NT2/D1 (cell line): ENCODE results near the gene CDYL.

Experiments
- SUZ12 ChIP-seq: IDR thresholded peaks from 2 replicates; pipeline ENCODE4 v1.6.1; 2011; ENCODE audit not compliant: insufficient read length, insufficient read depth; ENCODE audit errors: extremely low read depth
- YY1 ChIP-seq: IDR thresholded peaks from 2 replicates; pipeline ENCODE4 v1.6.1; 2011; ENCODE audit not compliant: insufficient read length, insufficient read depth
- ZNF274 ChIP-seq: IDR thresholded peaks from 2 replicates; pipeline ENCODE4 v1.6.1; 2011; ENCODE audit warnings: mild to moderate bottlenecking, low read depth, low read length

DNA sequence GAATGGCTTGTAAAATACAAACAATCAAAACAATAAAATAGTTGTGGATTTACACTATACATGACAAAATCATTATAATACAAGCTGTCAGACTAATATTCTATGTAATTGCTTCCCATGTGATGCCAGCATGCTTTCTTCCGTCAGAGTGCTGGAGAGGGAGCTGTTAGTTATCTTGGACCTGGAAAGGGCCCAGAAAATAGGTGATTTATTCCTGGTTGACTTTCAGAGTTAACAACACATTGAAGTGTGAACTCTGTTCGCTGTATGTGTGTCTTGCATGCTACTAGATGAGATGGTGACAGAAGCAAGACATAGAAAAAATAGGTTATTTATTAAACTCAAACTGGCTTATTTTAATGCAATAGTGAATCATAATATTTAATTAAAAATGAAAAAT, 70.2 kb downstream of the CDYL start:
- TF ChIP-seq SUZ12 (no peak), YY1 (no peak), ZNF274 (no peak)
